Measurements from ENCODE around the gene CTSW.

The CTSW gene

GRCh38 chr11:65842144-65842543 is 37.5 kb upstream of the CTSW start:
- H2BK5ac ChIP-seq (ENCODE audit: low read depth, low read length, poor library complexity, severe bottlenecking) = no peak overlapping the region
- no peaks in the 10 kb centered on the region for H3K4me1 ChIP-seq (ENCODE audit: control insufficient read depth, insufficient read depth, low read depth, low read length)
- no peak overlapping the region for H4K91ac ChIP-seq (ENCODE audit: low read length)
- H3K27ac ChIP-seq (ENCODE audit: low read length, poor library complexity, severe bottlenecking) = no peak overlapping the region
- no peak overlapping the region for H2BK120ac ChIP-seq (ENCODE audit: low read depth, low read length)
- H2AK5ac ChIP-seq (ENCODE audit: low read length, severe bottlenecking) = no peak overlapping the region
- no peaks in the 10 kb centered on the region for H3K79me1 ChIP-seq (replicated peaks; ENCODE audit: low read length, poor library complexity, severe bottlenecking)
- no peak overlapping the region for H2BK12ac ChIP-seq (ENCODE audit: low read length in 2 of 2)
- no peak overlapping the region for H3K4ac ChIP-seq (ENCODE audit: low read depth in 1 of 2, low read length in 2 of 2)
- no peak overlapping the region for H3K9ac ChIP-seq (ENCODE audit: low read length)
- H3K23ac ChIP-seq (ENCODE audit: low read length in 2 of 2) = no peak overlapping the region
- DNase-seq = no peak
- H3K36me3 ChIP-seq (ENCODE audit: control insufficient read depth in 1 of 2, insufficient read depth in 2 of 2, low read depth in 1 of 2, low read length in 2 of 2) = no peaks in the 10 kb centered on the region
- H2BK15ac ChIP-seq (ENCODE audit: low read depth, poor library complexity, severe bottlenecking) = no peak overlapping the region
- H3K18ac ChIP-seq (ENCODE audit: low read depth in 1 of 2, low read length in 2 of 2) = no peak overlapping the region
- no peaks in the 10 kb centered on the region for H3K9me3 ChIP-seq (ENCODE audit: control insufficient read depth, low read length)
- no peaks in the 10 kb centered on the region for H3K27me3 ChIP-seq (ENCODE audit: control insufficient read depth in 1 of 2, insufficient read depth in 1 of 2, low read length in 2 of 2)
- 90% methylated on average over 4 of the region's 4 CpGs for WGBS
- H3K4me3 ChIP-seq (ENCODE audit: insufficient read depth in 1 of 2, low read depth in 1 of 2, low read length in 2 of 2) = no peak overlapping the region
- no peak overlapping the region for H2AFZ ChIP-seq (ENCODE audit: low read depth, low read length)
- H3K4me2 ChIP-seq (ENCODE audit: low read length, poor library complexity, severe bottlenecking) = no peak overlapping the region
- H4K8ac ChIP-seq (ENCODE audit: low read length) = no peak overlapping the region
- no peak overlapping the region for H3K14ac ChIP-seq (ENCODE audit: low read length in 2 of 2)

- H2BK5ac ChIP-seq (ENCODE audit: low read depth, low read length, poor library complexity, severe bottlenecking) = no peak overlapping the region
- no peak overlapping the region for H2BK120ac ChIP-seq (ENCODE audit: low read depth, low read length)
- no peak overlapping the region for H2AK5ac ChIP-seq (ENCODE audit: low read length, severe bottlenecking)
- H3K27me3 ChIP-seq (ENCODE audit: control insufficient read depth in 1 of 2, insufficient read depth in 1 of 2, low read length in 2 of 2) = no peaks in the 10 kb centered on the region
- no peak overlapping the region for H3K23ac ChIP-seq (ENCODE audit: low read length in 2 of 2)
- H4K91ac ChIP-seq (ENCODE audit: low read length) = no peak overlapping the region
- 100% methylated on average over 2 of the region's 3 CpGs for WGBS
- no peak overlapping the region for H2AFZ ChIP-seq (ENCODE audit: low read depth, low read length)
- H3K4ac ChIP-seq (ENCODE audit: low read depth in 1 of 2, low read length in 2 of 2) = no peak overlapping the region
- H4K8ac ChIP-seq (ENCODE audit: low read length) = no peak overlapping the region
- DNase-seq = no peak
- no peak overlapping the region for H2BK15ac ChIP-seq (ENCODE audit: low read depth, poor library complexity, severe bottlenecking)
- no peak overlapping the region for H2BK12ac ChIP-seq (ENCODE audit: low read length in 2 of 2)
- H3K79me1 ChIP-seq (replicated peaks; ENCODE audit: low read length, poor library complexity, severe bottlenecking) = no peaks in the 10 kb centered on the region
- no peaks in the 10 kb centered on the region for H3K36me3 ChIP-seq (ENCODE audit: control insufficient read depth in 1 of 2, insufficient read depth in 2 of 2, low read depth in 1 of 2, low read length in 2 of 2)
- no peak overlapping the region for H3K4me3 ChIP-seq (ENCODE audit: insufficient read depth in 1 of 2, low read depth in 1 of 2, low read length in 2 of 2)
- H3K4me1 ChIP-seq (ENCODE audit: control insufficient read depth, insufficient read depth, low read depth, low read length) = no peaks in the 10 kb centered on the region
- H3K9me3 ChIP-seq (ENCODE audit: control insufficient read depth, low read length) = no peaks in the 10 kb centered on the region
- H3K9ac ChIP-seq (ENCODE audit: low read length) = no peak overlapping the region
- H3K4me2 ChIP-seq (ENCODE audit: low read length, poor library complexity, severe bottlenecking) = no peak overlapping the region
- H3K18ac ChIP-seq (ENCODE audit: low read depth in 1 of 2, low read length in 2 of 2) = no peak overlapping the region
- H3K14ac ChIP-seq (ENCODE audit: low read length in 2 of 2) = no peak overlapping the region
- H3K27ac ChIP-seq (ENCODE audit: low read length, poor library complexity, severe bottlenecking) = no peak overlapping the region
Measured at GRCh38 chr11:65843811-65844210, 35.8 kb upstream of the CTSW start.

- no peak for DNase-seq
- H2BK120ac ChIP-seq (ENCODE audit: low read depth, low read length) = no peak overlapping the region
- no peak overlapping the region for H2AK5ac ChIP-seq (ENCODE audit: low read length, severe bottlenecking)
- no peaks in the 10 kb centered on the region for H3K9me3 ChIP-seq (ENCODE audit: control insufficient read depth, low read length)
- H4K8ac ChIP-seq (ENCODE audit: low read length) = no peak overlapping the region
- H3K4me2 ChIP-seq (ENCODE audit: low read length, poor library complexity, severe bottlenecking) = no peak overlapping the region
- no peak overlapping the region for H3K27ac ChIP-seq (ENCODE audit: low read length, poor library complexity, severe bottlenecking)
- H3K9ac ChIP-seq (ENCODE audit: low read length) = no peak overlapping the region
- WGBS = 92% methylated on average over 8 of the region's 10 CpGs
- H2AFZ ChIP-seq (ENCODE audit: low read depth, low read length) = no peak overlapping the region
- no peak overlapping the region for H3K18ac ChIP-seq (ENCODE audit: low read depth in 1 of 2, low read length in 2 of 2)
- H3K23ac ChIP-seq (ENCODE audit: low read length in 2 of 2) = no peak overlapping the region
- H3K79me1 ChIP-seq (replicated peaks; ENCODE audit: low read length, poor library complexity, severe bottlenecking) = no peaks in the 10 kb centered on the region
- no peak overlapping the region for H2BK15ac ChIP-seq (ENCODE audit: low read depth, poor library complexity, severe bottlenecking)
- no peaks in the 10 kb centered on the region for H3K36me3 ChIP-seq (ENCODE audit: control insufficient read depth in 1 of 2, insufficient read depth in 2 of 2, low read depth in 1 of 2, low read length in 2 of 2)
- no peaks in the 10 kb centered on the region for H3K27me3 ChIP-seq (ENCODE audit: control insufficient read depth in 1 of 2, insufficient read depth in 1 of 2, low read length in 2 of 2)
- H3K4ac ChIP-seq (ENCODE audit: low read depth in 1 of 2, low read length in 2 of 2) = no peak overlapping the region
- no peaks in the 10 kb centered on the region for H3K4me1 ChIP-seq (ENCODE audit: control insufficient read depth, insufficient read depth, low read depth, low read length)
- H4K91ac ChIP-seq (ENCODE audit: low read length) = no peak overlapping the region
- H2BK5ac ChIP-seq (ENCODE audit: low read depth, low read length, poor library complexity, severe bottlenecking) = no peak overlapping the region
- no peak overlapping the region for H3K4me3 ChIP-seq (ENCODE audit: insufficient read depth in 1 of 2, low read depth in 1 of 2, low read length in 2 of 2)
- H2BK12ac ChIP-seq (ENCODE audit: low read length in 2 of 2) = no peak overlapping the region
- no peak overlapping the region for H3K14ac ChIP-seq (ENCODE audit: low read length in 2 of 2)
Measured at GRCh38 chr11:65844231-65844872, 35.3 kb upstream of the CTSW start.

DNA sequence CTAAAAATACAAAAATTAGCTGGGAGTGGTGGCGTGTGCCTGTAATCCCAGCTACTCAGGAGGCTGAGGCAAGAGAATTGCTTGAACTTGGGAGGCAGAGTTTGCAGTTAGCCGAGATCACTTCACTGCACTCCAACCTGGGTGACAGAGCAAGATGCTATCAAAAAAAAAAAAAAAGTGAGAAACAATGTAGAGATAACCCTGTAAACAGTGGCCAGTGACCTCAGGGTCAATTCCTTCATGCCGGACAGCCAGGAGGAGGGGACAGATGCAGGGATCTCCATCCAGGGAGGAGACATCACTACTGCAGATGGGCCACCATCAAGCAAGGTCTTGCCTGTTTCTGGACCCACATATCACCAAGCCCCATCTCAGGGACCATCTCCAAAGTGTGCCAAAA is 31.9 kb upstream of the CTSW start:
- Histone ChIP-seq H3K4me2 (ENCODE audit: low read length, poor library complexity, severe bottlenecking) (no peak overlapping the region), H2AK5ac (ENCODE audit: low read length, severe bottlenecking) (no peak overlapping the region), H2AFZ (ENCODE audit: low read depth, low read length) (no peak overlapping the region), H2BK15ac (ENCODE audit: low read depth, poor library complexity, severe bottlenecking) (no peak overlapping the region), H3K14ac (ENCODE audit: low read length in 2 of 2) (no peak overlapping the region), H3K9me3 (ENCODE audit: control insufficient read depth, low read length) (peaks cover 5% of the 10 kb centered on the region), H3K36me3 (ENCODE audit: control insufficient read depth in 1 of 2, insufficient read depth in 2 of 2, low read depth in 1 of 2, low read length in 2 of 2) (peaks cover 20 to 28% of the 10 kb centered on the region in 2 experiments), H3K27ac (ENCODE audit: low read length, poor library complexity, severe bottlenecking) (no peak overlapping the region), H3K23ac (ENCODE audit: low read length in 2 of 2) (no peak overlapping the region), H3K4ac (ENCODE audit: low read depth in 1 of 2, low read length in 2 of 2) (no peak overlapping the region), H3K9ac (ENCODE audit: low read length) (no peak overlapping the region), H2BK12ac (ENCODE audit: low read length in 2 of 2) (no peak overlapping the region), H3K27me3 (ENCODE audit: control insufficient read depth in 1 of 2, insufficient read depth in 1 of 2, low read length in 2 of 2) (no peaks in the 10 kb centered on the region), H3K18ac (ENCODE audit: low read depth in 1 of 2, low read length in 2 of 2) (no peak overlapping the region), H3K4me1 (ENCODE audit: control insufficient read depth, insufficient read depth, low read depth, low read length) (peaks cover 7% of the 10 kb centered on the region), H2BK120ac (ENCODE audit: low read depth, low read length) (no peak overlapping the region), H3K79me1 (replicated peaks; ENCODE audit: low read length, poor library complexity, severe bottlenecking) (peaks cover 5% of the 10 kb centered on the region), H2BK5ac (ENCODE audit: low read depth, low read length, poor library complexity, severe bottlenecking) (no peak overlapping the region), H3K4me3 (ENCODE audit: insufficient read depth in 1 of 2, low read depth in 1 of 2, low read length in 2 of 2) (no peak overlapping the region), H4K91ac (ENCODE audit: low read length) (no peak overlapping the region), H4K8ac (ENCODE audit: low read length) (no peak overlapping the region)
- 86% methylated on average over 3 of the region's 3 CpGs for WGBS
- no peak for DNase-seq
